ENCODE measurements around the gene ZC3H18. TPM values are rescaled to one million over a fixed set of nuclear protein-coding genes. Genes with fewer than 3 reads are reported as not detected.
A peak's percentile ranks its signal among the peaks of the same experiment; 100 is the strongest.

The ZC3H18 gene
- polyA plus RNA-seq, 4 donors = 32.6 to 42.2 (median 34.8) TPM

- no peak for DNase-seq (ENCODE audit: low read depth in 4 of 4, low spot score in 3 of 4)
These were observed 37.6 kb upstream of the ZC3H18 start for GRCh38 chr16:88532434-88533241.

GRCh38 chr16:88533381-88533917 is 36.8 kb upstream of the ZC3H18 start:
- DNase-seq (ENCODE audit: low read depth in 4 of 4, low spot score in 3 of 4) = no peak

DNA sequence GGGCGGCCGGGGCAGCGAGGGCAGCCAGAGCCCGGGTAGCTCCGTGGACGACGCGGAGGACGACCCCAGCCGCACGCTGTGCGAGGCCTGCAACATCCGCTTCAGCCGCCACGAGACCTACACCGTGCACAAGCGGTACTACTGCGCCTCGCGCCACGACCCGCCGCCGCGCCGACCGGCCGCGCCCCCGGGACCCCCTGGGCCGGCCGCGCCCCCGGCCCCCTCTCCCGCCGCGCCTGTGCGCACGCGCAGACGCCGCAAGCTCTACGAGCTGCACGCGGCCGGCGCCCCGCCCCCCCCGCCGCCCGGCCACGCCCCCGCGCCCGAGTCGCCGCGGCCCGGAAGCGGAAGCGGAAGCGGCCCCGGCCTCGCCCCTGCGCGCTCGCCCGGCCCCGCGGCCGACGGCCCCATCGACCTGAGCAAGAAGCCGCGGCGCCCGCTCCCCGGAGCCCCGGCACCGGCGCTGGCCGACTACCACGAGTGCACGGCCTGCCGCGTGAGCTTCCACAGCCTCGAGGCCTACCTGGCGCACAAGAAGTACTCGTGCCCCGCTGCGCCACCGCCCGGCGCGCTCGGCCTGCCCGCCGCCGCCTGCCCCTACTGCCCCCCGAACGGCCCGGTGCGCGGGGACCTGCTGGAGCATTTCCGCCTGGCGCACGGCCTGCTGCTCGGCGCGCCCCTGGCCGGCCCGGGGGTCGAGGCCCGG is 36.1 kb upstream of the ZC3H18 start:
- peak; percentile 39 to 60 (median 42) for DNase-seq (ENCODE audit: low read depth in 4 of 4, low spot score in 3 of 4)

DNA sequence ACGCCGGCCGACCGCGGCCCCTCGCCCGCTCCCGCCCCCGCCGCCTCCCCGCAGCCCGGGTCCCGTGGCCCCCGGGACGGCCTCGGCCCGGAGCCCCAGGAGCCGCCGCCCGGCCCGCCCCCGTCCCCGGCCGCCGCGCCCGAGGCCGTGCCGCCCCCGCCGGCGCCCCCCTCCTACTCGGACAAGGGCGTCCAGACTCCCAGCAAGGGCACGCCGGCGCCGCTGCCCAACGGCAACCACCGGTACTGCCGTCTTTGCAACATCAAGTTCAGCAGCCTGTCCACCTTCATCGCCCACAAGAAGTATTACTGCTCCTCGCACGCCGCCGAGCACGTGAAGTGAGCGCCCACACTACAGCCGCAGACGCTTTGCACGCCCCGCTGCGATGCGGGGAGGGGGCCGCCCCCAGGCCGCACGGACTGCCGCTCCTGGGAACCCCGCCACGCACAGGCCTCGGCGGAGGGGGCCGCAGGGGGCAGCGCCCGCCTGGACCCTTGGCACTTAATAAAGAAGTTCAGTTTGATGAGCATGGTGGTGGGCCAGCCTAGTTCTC is 35.5 kb upstream of the ZC3H18 start:
- DNase-seq (ENCODE audit: low read depth in 4 of 4, low spot score in 3 of 4) = no peak

DNA sequence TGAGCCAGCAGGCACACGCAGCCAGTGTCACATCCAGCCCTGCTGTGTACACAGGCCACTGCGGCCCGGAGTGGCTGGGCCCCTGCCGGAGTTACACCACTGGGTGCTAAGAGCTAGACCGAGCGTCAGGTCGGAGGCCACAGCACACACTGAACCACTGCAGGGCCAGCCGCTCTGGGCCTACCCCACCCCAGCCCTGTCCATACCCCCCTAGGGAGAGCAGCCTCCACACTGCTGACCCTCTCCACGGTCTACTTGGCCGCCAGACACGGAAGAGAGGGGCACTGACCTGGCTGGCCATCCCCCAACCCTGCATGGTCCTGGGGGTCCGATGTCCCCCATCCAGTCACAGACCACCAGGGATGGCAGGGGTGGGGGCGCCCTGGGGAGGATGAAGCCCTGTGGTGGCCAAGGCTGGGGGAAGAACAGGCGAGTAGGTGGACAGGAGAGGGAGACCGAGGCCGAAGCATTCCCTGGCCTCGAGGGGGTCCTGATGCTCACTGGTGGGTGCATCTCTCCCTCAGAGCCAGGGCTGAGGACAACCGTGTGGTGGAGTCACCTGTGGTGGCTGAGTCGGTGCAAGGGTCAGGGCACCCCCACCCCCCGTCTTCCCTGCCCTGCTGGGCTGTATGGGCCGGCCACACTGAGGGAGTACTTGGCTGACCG is 34.9 kb upstream of the ZC3H18 start:
- DNase-seq (ENCODE audit: low read depth in 4 of 4, low spot score in 3 of 4) = no peak

- no peak for DNase-seq (ENCODE audit: low read depth in 4 of 4, low spot score in 3 of 4)
These were observed 34.4 kb upstream of the ZC3H18 start for GRCh38 chr16:88535857-88536222.

DNA sequence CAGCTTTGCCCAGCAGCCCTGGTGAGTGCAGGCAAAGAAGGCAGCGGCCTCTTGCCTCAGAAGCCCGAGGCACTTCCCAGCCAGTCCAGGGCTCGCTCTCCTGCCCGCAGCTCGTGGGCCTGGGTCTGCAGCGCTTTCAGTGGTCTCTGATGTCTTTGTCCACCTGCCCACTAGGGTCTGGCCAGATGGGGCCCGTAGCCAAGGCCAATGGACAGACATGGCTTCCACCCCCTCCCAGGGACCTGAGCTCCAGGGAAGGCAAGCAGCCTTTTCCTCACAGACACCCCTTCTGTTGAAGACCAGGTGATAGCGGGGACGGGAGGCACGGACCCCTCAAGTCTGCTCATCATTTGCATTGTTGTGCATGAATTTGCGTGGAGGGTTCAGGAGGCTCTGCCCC is 33.7 kb upstream of the ZC3H18 start:
- DNase-seq (ENCODE audit: low read depth in 4 of 4, low spot score in 3 of 4) = no peak

- no peak for DNase-seq (ENCODE audit: low read depth in 4 of 4, low spot score in 3 of 4)
These were observed 33.0 kb upstream of the ZC3H18 start for GRCh38 chr16:88536971-88537751.

DNA sequence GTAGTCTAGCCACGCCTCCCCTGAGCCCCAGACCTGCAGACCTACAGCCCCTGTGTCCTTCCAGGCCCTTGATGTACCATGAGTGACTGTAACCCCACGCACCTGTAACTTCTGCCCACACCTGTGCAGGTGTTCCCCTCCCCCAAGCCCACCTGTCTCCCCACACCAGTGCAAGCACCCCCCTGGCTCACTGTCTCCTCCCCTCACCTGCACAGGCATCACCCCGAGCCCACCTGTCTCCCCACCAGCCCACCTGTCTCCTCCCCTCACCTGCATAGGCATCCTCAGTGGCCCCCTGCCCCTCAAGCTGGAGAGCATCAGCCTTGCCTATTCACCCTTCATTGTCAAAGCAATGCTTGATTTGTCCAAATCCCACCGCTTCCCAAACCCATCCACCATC is 32.3 kb upstream of the ZC3H18 start:
- DNase-seq (ENCODE audit: low read depth in 4 of 4, low spot score in 3 of 4) = no peak

GRCh38 chr16:88538366-88539060 is 31.7 kb upstream of the ZC3H18 start:
- no peak for DNase-seq (ENCODE audit: low read depth in 4 of 4, low spot score in 3 of 4)

GRCh38 chr16:88539261-88539651 is 30.9 kb upstream of the ZC3H18 start:
- DNase-seq (ENCODE audit: low read depth in 4 of 4, low spot score in 3 of 4) = no peak

DNA sequence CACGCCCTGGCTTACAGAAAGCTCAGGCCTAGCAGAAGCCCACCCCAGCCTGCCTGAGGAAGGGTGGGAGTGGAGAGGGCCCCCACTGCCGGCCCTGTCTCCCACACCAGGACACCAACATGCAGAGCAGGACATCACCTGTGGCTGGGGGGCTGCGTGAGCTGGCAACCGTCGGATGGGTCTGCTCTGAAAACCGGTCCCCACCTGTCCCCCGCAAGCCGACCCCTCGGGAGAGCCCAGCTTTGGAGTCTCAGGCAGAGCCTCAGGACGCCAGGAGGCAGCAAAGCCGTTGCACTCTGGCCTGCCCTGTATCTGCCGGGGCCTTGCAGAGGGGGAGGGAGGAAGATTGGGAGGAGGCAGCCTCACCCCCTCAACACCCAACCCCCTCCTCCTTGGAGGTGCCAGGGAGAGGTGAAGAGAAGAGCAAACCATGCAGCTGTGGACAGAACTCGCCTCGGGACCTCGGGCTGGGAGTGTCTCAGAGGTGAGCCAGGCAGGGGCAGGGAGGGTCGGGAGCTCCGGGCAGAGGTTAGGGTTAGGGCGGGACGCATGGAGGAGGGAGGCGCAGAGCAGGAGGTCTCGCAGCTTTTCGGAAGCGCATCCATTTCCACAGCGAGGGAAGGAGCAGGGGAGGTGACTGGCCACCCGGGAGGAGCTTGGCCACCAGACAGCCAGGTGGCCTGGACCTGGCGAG is 30.4 kb upstream of the ZC3H18 start:
- DNase-seq (ENCODE audit: low read depth in 4 of 4, low spot score in 3 of 4) = no peak

GRCh38 chr16:88540346-88540977 is 29.7 kb upstream of the ZC3H18 start:
- no peak for DNase-seq (ENCODE audit: low read depth in 4 of 4, low spot score in 3 of 4)

DNA sequence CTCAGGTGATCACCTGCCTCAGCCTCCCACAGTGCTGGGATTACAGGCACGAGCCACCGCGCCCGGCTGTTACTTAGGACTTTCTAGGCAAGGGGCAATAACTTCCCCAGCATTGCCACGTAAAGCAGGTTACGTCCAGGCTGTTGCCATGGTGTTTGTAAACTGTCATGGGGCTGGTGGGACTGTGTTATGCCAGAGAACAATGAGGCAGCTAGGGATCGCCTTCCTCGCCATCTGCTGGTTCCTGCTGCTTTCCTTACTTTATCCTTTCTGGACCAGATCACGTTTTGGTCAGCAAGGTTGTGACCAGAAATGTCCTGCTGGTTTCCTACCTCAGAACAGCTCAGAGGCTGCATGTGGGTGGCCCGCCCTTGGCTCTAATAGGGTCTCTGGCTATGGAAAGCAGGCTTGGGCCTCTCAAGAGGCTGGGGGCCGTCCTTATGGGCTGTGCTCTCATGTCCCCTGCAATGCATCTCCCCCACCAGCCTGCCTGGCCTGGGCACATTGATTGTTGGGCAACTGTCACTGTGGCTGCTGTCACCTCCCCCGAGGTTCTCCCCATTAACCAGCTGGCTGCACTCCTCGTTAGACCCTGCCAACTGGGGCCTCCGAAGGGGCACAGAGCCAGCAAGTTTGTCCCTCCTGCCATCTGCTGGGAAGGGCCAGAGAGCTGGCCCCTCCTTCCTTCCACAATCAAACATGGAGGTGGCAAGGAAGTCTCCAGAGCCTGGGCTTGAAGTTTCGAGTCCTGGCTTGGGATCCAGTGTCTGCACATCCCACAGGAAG is 28.2 kb upstream of the ZC3H18 start:
- no peak for DNase-seq (ENCODE audit: low read depth in 4 of 4, low spot score in 3 of 4)

DNA sequence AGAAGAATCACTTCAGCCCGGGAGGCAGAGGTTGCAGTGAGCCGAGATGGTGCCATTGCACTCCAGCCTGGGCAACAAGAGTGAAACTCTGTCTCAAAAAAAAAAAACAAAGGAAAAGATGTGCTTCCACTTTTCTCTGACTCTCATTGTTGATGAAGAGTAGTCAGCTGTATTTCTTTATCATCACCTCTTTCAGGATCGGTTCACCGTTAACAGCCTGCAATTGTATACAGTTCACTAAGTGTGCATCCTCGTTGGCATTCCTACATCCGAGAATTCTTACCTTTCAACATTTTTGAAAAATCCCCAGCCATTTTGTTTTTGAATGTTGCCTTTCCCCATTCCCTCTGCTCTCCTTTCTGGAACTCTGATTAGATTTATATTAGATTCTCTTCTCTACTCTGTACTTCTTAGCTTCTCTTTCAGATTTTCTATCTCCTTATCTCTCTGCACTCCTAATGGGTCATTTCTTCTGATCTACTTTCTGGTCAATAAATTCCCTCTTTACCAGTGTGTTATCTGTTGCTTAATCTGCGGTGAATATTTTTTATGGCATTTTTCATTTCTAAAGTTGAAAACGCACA is 26.9 kb upstream of the ZC3H18 start:
- DNase-seq (ENCODE audit: low read depth in 4 of 4, low spot score in 3 of 4) = no peak

DNA sequence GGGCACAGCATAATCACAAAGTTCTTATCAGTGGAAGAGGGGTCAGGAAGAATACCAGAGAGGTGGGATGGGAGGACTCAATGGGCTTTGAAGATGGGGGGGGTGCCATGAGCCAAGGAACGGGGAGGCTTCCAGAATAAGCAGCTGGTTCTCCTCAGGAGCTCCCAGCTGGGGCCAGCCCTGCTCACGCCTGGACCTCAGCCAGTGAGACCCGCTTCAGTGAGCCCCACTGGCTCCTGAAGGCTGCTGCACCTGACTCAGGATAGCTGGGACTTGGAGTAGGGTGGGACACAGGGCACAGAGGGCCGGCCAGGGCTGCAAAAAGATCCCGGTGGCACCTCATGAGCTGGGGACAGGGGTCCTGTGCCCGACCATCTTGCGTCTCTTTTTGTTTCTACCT is 24.4 kb upstream of the ZC3H18 start:
- no peak for DNase-seq (ENCODE audit: low read depth in 4 of 4, low spot score in 3 of 4)

- no peak for DNase-seq (ENCODE audit: low read depth in 4 of 4, low spot score in 3 of 4)
These were observed 21.9 kb upstream of the ZC3H18 start for GRCh38 chr16:88548131-88548874.

All from right renal pelvis (tissue), 4 donors.